Neural progenitor cell (in vitro differentiated cells): ENCODE measurements around the gene USP32.
"Not testable (repeated sequence)": the region's sequence is repeated elsewhere in the genome, so short reads cannot be mapped to it uniquely, and the experiment has no call there.

ENCODE experiments used
- EZH2 ChIP-seq: fragments of 200-600 bp; sonication (generic); IDR thresholded peaks from 2 replicates; pipeline ENCODE4 v1.6.1; 2017; ENCODE audit warnings: antibody characterized with exemption, mild to moderate bottlenecking, moderate library complexity
- EZH2phosphoT487 ChIP-seq: fragments of 200-600 bp; sonication (generic); IDR thresholded peaks from 2 replicates; pipeline ENCODE4 v1.6.1; 2017; ENCODE audit warnings: antibody characterized with exemption
- TF ChIP-seq, protein P1 (sequence below): fragments of 200-600 bp; sonication (generic); IDR thresholded peaks from 2 replicates; pipeline ENCODE4 v1.5.1; 2017; ENCODE audit warnings: antibody characterized with exemption, mild to moderate bottlenecking

DNA sequence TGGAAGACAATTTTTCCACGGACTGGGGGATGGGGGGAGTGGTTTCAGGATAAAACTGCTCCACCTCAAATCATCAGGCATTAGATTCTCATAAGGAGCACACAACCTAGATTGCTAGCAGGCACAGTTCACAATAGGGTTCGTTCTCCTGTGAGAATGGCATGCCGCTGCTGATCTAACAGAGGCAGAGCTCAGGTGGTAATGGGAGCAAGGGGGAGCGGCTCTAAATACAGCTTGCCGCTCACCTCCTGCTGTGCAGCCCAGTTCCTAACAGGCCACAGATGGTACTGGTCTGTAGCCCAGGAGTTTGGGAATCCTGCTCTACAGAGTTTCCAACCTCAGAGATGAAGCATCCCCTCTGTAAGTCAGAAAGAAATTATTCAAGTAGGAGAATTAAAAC, 215.2 kb downstream of the USP32 start:
- TF ChIP-seq, protein P1, sequence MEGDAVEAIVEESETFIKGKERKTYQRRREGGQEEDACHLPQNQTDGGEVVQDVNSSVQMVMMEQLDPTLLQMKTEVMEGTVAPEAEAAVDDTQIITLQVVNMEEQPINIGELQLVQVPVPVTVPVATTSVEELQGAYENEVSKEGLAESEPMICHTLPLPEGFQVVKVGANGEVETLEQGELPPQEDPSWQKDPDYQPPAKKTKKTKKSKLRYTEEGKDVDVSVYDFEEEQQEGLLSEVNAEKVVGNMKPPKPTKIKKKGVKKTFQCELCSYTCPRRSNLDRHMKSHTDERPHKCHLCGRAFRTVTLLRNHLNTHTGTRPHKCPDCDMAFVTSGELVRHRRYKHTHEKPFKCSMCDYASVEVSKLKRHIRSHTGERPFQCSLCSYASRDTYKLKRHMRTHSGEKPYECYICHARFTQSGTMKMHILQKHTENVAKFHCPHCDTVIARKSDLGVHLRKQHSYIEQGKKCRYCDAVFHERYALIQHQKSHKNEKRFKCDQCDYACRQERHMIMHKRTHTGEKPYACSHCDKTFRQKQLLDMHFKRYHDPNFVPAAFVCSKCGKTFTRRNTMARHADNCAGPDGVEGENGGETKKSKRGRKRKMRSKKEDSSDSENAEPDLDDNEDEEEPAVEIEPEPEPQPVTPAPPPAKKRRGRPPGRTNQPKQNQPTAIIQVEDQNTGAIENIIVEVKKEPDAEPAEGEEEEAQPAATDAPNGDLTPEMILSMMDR = not testable (repeated sequence)
- TF ChIP-seq EZH2, EZH2phosphoT487: not testable (repeated sequence)
